ENCODE data around the gene ZNF691. TPM values are rescaled to one million over a fixed set of nuclear protein-coding genes. Genes with fewer than 3 reads are reported as not detected.
"Not testable (repeated sequence)": the region's sequence is repeated elsewhere in the genome, so short reads cannot be mapped to it uniquely, and the experiment has no call there.

The ZNF691 gene
- total and polyA plus RNA-seq, 9 donors, result 8.6 to 10.7 (median 9.9) TPM

GRCh38 chr1:42853116-42853884, 6.9 kb downstream of the ZNF691 start:
- WGBS (ENCODE audit: insufficient coverage), result no CpG with 5 or more reads among the region's 6 CpGs
- Histone ChIP-seq H3K9me3 (replicated peaks; ENCODE audit: control insufficient read depth, low read depth, low read length) (peaks cover 4% of the 10 kb centered on the region), H3K4me3 (ENCODE audit: low read length) (no peak overlapping the region), H3K36me3 (ENCODE audit: control insufficient read depth, insufficient read depth, low read length) (peaks cover 31% of the 10 kb centered on the region), H3K27ac (ENCODE audit: low read length) (no peak overlapping the region), H3K4me1 (ENCODE audit: control insufficient read depth, insufficient read depth, low read length) (no peaks in the 10 kb centered on the region), H3K27me3 (ENCODE audit: control insufficient read depth, insufficient read depth, low read length) (no peaks in the 10 kb centered on the region)
- no peak for DNase-seq

- no CpG with 5 or more reads among the region's 3 CpGs for WGBS (ENCODE audit: insufficient coverage)
- peaks cover 10% of the 10 kb centered on the region for H3K36me3 ChIP-seq (ENCODE audit: control insufficient read depth, insufficient read depth, low read length)
- not testable (repeated sequence) for H3K27ac ChIP-seq (ENCODE audit: low read length); H3K4me3 ChIP-seq (ENCODE audit: low read length); H3K4me1 ChIP-seq (ENCODE audit: control insufficient read depth, insufficient read depth, low read length); DNase-seq; H3K27me3 ChIP-seq (ENCODE audit: control insufficient read depth, insufficient read depth, low read length); H3K9me3 ChIP-seq (replicated peaks; ENCODE audit: control insufficient read depth, low read depth, low read length)
Observed at GRCh38 chr1:42856554-42856953, 10.1 kb downstream of the ZNF691 start.

- H3K27ac ChIP-seq (ENCODE audit: low read length); H3K4me1 ChIP-seq (ENCODE audit: control insufficient read depth, insufficient read depth, low read length); H3K4me3 ChIP-seq (ENCODE audit: low read length); H3K27me3 ChIP-seq (ENCODE audit: control insufficient read depth, insufficient read depth, low read length); H3K9me3 ChIP-seq (replicated peaks; ENCODE audit: control insufficient read depth, low read depth, low read length); DNase-seq; H3K36me3 ChIP-seq (ENCODE audit: control insufficient read depth, insufficient read depth, low read length): not testable (repeated sequence)
- WGBS (ENCODE audit: insufficient coverage), result 92% methylated on average over 5 of the region's 5 CpGs
Observed at GRCh38 chr1:42859366-42859765, 13.0 kb downstream of the ZNF691 start.

- Histone ChIP-seq H3K27ac (ENCODE audit: low read length) (no peak overlapping the region), H3K9me3 (replicated peaks; ENCODE audit: control insufficient read depth, low read depth, low read length) (peaks cover 5% of the 10 kb centered on the region), H3K36me3 (ENCODE audit: control insufficient read depth, insufficient read depth, low read length) (no peaks in the 10 kb centered on the region), H3K27me3 (ENCODE audit: control insufficient read depth, insufficient read depth, low read length) (no peaks in the 10 kb centered on the region), H3K4me3 (ENCODE audit: low read length) (no peak overlapping the region), H3K4me1 (ENCODE audit: control insufficient read depth, insufficient read depth, low read length) (no peaks in the 10 kb centered on the region)
- DNase-seq, result no peak
- 67% methylated on average over 3 of the region's 4 CpGs for WGBS (ENCODE audit: insufficient coverage)
Observed at GRCh38 chr1:42860339-42861013, 14.1 kb downstream of the ZNF691 start.

GRCh38 chr1:42861014-42861399, 14.6 kb downstream of the ZNF691 start:
- no peak overlapping the region for H3K4me3 ChIP-seq (ENCODE audit: low read length)
- no peaks in the 10 kb centered on the region for H3K27me3 ChIP-seq (ENCODE audit: control insufficient read depth, insufficient read depth, low read length)
- no peak for DNase-seq
- no peaks in the 10 kb centered on the region for H3K36me3 ChIP-seq (ENCODE audit: control insufficient read depth, insufficient read depth, low read length)
- no peak overlapping the region for H3K27ac ChIP-seq (ENCODE audit: low read length)
- no peaks in the 10 kb centered on the region for H3K4me1 ChIP-seq (ENCODE audit: control insufficient read depth, insufficient read depth, low read length)
- H3K9me3 ChIP-seq (replicated peaks; ENCODE audit: control insufficient read depth, low read depth, low read length), result peaks cover 5% of the 10 kb centered on the region

GRCh38 chr1:42866549-42866948, 20.1 kb downstream of the ZNF691 start:
- no CpG with 5 or more reads among the region's 5 CpGs for WGBS (ENCODE audit: insufficient coverage)
- H3K4me3 ChIP-seq (ENCODE audit: low read length), result no peak overlapping the region
- no peak overlapping the region for H3K27ac ChIP-seq (ENCODE audit: low read length)
- H3K27me3 ChIP-seq (ENCODE audit: control insufficient read depth, insufficient read depth, low read length), result no peaks in the 10 kb centered on the region
- no peaks in the 10 kb centered on the region for H3K9me3 ChIP-seq (replicated peaks; ENCODE audit: control insufficient read depth, low read depth, low read length)
- H3K36me3 ChIP-seq (ENCODE audit: control insufficient read depth, insufficient read depth, low read length), result no peaks in the 10 kb centered on the region
- no peak for DNase-seq
- no peaks in the 10 kb centered on the region for H3K4me1 ChIP-seq (ENCODE audit: control insufficient read depth, insufficient read depth, low read length)

GRCh38 chr1:42868466-42868865, 22.1 kb downstream of the ZNF691 start:
- not testable (repeated sequence) for H3K27me3 ChIP-seq (ENCODE audit: control insufficient read depth, insufficient read depth, low read length); H3K36me3 ChIP-seq (ENCODE audit: control insufficient read depth, insufficient read depth, low read length); H3K4me3 ChIP-seq (ENCODE audit: low read length); DNase-seq; H3K9me3 ChIP-seq (replicated peaks; ENCODE audit: control insufficient read depth, low read depth, low read length); H3K27ac ChIP-seq (ENCODE audit: low read length); H3K4me1 ChIP-seq (ENCODE audit: control insufficient read depth, insufficient read depth, low read length)
- 89% methylated on average over 4 of the region's 4 CpGs for WGBS (ENCODE audit: insufficient coverage)

GRCh38 chr1:42869254-42869653, 22.8 kb downstream of the ZNF691 start:
- not testable (repeated sequence) for H3K36me3 ChIP-seq (ENCODE audit: control insufficient read depth, insufficient read depth, low read length); H3K27me3 ChIP-seq (ENCODE audit: control insufficient read depth, insufficient read depth, low read length); H3K27ac ChIP-seq (ENCODE audit: low read length); DNase-seq; H3K9me3 ChIP-seq (replicated peaks; ENCODE audit: control insufficient read depth, low read depth, low read length); H3K4me1 ChIP-seq (ENCODE audit: control insufficient read depth, insufficient read depth, low read length); H3K4me3 ChIP-seq (ENCODE audit: low read length)
- WGBS (ENCODE audit: insufficient coverage), result no CpG with 5 or more reads among the region's 2 CpGs

- not testable (repeated sequence) for H3K9me3 ChIP-seq (replicated peaks; ENCODE audit: control insufficient read depth, low read depth, low read length); DNase-seq; H3K27me3 ChIP-seq (ENCODE audit: control insufficient read depth, insufficient read depth, low read length); H3K36me3 ChIP-seq (ENCODE audit: control insufficient read depth, insufficient read depth, low read length); H3K4me1 ChIP-seq (ENCODE audit: control insufficient read depth, insufficient read depth, low read length); H3K27ac ChIP-seq (ENCODE audit: low read length); H3K4me3 ChIP-seq (ENCODE audit: low read length)
- WGBS (ENCODE audit: insufficient coverage), result no CpG with 5 or more reads among the region's 2 CpGs
Observed at GRCh38 chr1:42869751-42870150, 23.3 kb downstream of the ZNF691 start.

GRCh38 chr1:42873108-42873507, 26.7 kb downstream of the ZNF691 start:
- not testable (repeated sequence) for H3K4me3 ChIP-seq (ENCODE audit: low read length); H3K27ac ChIP-seq (ENCODE audit: low read length); H3K4me1 ChIP-seq (ENCODE audit: control insufficient read depth, insufficient read depth, low read length); H3K27me3 ChIP-seq (ENCODE audit: control insufficient read depth, insufficient read depth, low read length); H3K36me3 ChIP-seq (ENCODE audit: control insufficient read depth, insufficient read depth, low read length); DNase-seq; H3K9me3 ChIP-seq (replicated peaks; ENCODE audit: control insufficient read depth, low read depth, low read length)

All from muscle of leg (tissue), 11 donors.